Measurements from ENCODE around the gene C1orf105.

C1orf105 gene

DNA sequence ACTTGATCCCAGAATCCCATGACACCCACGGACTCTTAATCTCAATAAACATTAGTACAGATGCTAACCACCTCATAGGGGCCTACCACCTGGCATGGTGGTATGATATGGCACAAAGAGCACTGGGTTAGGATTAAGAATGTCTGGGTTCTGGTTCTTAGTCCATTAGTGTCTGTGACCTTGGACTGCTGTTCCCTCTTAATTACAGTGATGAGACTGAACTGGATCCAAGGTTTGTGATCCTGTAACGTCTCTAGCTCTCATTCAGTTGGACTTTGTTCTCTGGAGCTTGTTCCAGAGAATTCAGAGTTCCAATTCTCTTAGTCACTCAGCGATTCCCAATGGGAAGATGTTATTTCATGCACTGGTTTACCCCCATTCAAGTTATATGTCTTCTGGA is 47.0 kb downstream of the C1orf105 start:
- no peak overlapping the region for H3K4me3 ChIP-seq (replicated peaks; ENCODE audit: low read depth, low read length)
- no peaks in the 10 kb centered on the region for H3K36me3 ChIP-seq (ENCODE audit: control insufficient read depth, insufficient read depth, low read length)
- TF ChIP-seq, protein P1, sequence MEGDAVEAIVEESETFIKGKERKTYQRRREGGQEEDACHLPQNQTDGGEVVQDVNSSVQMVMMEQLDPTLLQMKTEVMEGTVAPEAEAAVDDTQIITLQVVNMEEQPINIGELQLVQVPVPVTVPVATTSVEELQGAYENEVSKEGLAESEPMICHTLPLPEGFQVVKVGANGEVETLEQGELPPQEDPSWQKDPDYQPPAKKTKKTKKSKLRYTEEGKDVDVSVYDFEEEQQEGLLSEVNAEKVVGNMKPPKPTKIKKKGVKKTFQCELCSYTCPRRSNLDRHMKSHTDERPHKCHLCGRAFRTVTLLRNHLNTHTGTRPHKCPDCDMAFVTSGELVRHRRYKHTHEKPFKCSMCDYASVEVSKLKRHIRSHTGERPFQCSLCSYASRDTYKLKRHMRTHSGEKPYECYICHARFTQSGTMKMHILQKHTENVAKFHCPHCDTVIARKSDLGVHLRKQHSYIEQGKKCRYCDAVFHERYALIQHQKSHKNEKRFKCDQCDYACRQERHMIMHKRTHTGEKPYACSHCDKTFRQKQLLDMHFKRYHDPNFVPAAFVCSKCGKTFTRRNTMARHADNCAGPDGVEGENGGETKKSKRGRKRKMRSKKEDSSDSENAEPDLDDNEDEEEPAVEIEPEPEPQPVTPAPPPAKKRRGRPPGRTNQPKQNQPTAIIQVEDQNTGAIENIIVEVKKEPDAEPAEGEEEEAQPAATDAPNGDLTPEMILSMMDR (IDR thresholded peaks at IDR 0.05; ENCODE audit: insufficient read depth, low read length, poor library complexity, severe bottlenecking) = no peak
- no peak for DNase-seq (ENCODE audit: extremely low read depth, insufficient read length)
- H3K27me3 ChIP-seq (replicated peaks; ENCODE audit: control insufficient read depth, insufficient read depth, low read length) = no peaks in the 10 kb centered on the region

DNA sequence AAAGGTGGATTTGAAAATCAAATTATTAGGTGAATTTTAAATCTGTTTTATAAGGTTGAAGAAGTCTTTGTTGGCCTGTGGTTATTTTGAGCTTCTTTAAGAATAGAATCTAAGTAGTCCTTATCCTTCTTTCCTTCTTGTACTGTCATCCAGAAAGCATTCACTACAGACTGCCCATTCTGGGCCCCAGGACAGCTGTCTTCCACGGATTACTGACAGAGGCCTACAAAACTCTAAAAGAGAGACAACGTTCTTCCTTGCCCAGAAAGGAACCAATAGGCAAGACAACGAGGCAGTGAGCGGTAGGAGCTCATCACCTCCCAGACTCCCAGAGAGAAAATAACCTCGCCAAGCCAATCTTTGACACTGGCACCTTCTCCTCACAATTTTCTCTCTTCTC is 47.8 kb downstream of the C1orf105 start:
- Histone ChIP-seq H3K36me3 (ENCODE audit: control insufficient read depth, insufficient read depth, low read length) (no peaks in the 10 kb centered on the region), H3K4me3 (replicated peaks; ENCODE audit: low read depth, low read length) (no peak overlapping the region)
- TF ChIP-seq, protein P1 (IDR thresholded peaks at IDR 0.05; ENCODE audit: insufficient read depth, low read length, poor library complexity, severe bottlenecking) = no peak

DNA sequence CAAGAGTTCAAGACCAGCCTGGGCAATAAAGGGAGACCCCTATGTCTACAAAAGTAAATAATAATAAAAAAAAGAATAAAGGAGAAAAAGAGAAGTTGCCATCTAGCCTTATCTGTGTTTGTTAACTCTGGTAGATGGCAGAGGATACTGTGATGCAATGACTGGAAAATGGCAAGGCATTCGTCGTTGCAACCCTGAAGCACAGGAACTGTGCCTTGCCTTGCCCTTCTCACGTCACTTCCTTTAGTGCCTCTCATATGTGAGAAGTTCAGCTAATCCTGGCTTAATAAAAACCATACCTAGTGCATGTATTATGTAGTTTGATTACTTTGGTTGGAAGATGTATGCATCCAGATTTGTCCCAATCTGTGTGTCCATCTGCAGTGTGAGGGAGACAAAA is 49.2 kb downstream of the C1orf105 start:
- H3K27me3 ChIP-seq (replicated peaks; ENCODE audit: control insufficient read depth, insufficient read depth, low read length) = no peaks in the 10 kb centered on the region
- TF ChIP-seq, protein P1 (IDR thresholded peaks at IDR 0.05; ENCODE audit: insufficient read depth, low read length, poor library complexity, severe bottlenecking) = no peak
- no peak overlapping the region for H3K4me3 ChIP-seq (replicated peaks; ENCODE audit: low read depth, low read length)
- no peaks in the 10 kb centered on the region for H3K36me3 ChIP-seq (ENCODE audit: control insufficient read depth, insufficient read depth, low read length)
- DNase-seq (ENCODE audit: extremely low read depth, insufficient read length) = no peak

More for the DNA sequence above, 47.8 kb downstream of the C1orf105 start:
- H3K27me3 ChIP-seq (replicated peaks; ENCODE audit: control insufficient read depth, insufficient read depth, low read length) = no peaks in the 10 kb centered on the region
- DNase-seq (ENCODE audit: extremely low read depth, insufficient read length) = no peak

DNA sequence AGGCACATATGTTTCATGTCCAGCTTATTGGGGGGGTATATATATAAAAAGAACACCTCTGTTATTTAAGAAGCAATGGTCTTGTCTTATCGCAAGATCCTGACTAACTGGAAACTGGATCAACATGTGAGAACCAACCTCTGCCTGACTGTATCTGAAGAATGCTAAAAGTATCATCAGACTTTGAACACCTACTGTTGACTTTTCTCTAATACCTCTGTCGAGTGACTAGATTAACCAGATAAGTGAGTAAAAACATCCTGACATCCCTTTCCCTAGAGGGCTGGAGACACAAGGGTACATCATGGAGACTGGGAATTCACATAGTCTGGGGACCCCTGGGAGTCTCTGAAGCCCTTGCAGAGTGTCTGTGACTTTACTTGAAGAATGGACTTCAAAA is 49.7 kb downstream of the C1orf105 start:
- Histone ChIP-seq H3K4me3 (replicated peaks; ENCODE audit: low read depth, low read length) (no peak overlapping the region), H3K27me3 (replicated peaks; ENCODE audit: control insufficient read depth, insufficient read depth, low read length) (no peaks in the 10 kb centered on the region), H3K36me3 (ENCODE audit: control insufficient read depth, insufficient read depth, low read length) (no peaks in the 10 kb centered on the region)
- no peak for DNase-seq (ENCODE audit: extremely low read depth, insufficient read length)
- TF ChIP-seq, protein P1 (IDR thresholded peaks at IDR 0.05; ENCODE audit: insufficient read depth, low read length, poor library complexity, severe bottlenecking) = no peak

DNA sequence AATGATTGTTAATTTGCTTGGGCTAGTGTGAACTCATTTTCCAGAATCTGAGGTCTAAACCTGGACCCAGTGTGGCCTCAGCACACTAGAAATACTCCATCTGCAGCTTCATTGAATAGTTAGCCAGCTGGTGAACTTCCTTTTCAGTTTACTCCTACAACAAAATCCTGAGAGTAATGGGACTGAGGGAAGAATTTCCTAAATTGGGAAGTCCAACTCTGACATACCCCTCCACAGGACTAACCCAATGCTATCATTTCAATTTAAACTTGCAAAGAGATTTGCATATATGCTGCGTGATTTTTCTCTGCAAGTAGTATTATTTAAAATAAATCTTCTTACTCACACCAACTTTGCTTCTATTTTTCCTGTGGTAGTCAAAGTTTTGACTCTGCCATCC is 51.2 kb downstream of the C1orf105 start:
- no peak for DNase-seq (ENCODE audit: extremely low read depth, insufficient read length)
- TF ChIP-seq, protein P1 (IDR thresholded peaks at IDR 0.05; ENCODE audit: insufficient read depth, low read length, poor library complexity, severe bottlenecking) = no peak
- Histone ChIP-seq H3K4me3 (replicated peaks; ENCODE audit: low read depth, low read length) (no peak overlapping the region), H3K36me3 (ENCODE audit: control insufficient read depth, insufficient read depth, low read length) (no peaks in the 10 kb centered on the region), H3K27me3 (replicated peaks; ENCODE audit: control insufficient read depth, insufficient read depth, low read length) (no peaks in the 10 kb centered on the region)

DNA sequence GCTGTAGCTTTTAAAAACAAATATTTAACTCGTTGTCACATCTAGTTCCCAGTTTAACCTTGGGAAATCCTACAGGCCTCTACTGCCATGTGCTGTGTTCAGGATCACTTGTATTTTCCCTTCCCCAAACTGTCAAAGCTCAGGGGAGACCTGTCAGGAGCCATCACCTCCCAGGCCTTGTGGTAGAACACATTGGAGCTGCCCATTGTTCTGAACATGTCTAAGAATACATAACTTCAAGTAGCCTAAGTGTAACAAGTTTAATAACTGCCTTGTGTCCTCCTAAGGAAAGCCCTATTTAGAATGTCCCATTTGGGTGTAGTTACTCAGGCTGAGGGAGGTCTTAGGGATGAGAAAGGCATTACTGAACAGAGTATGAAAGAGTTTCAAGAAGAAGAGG is 52.0 kb downstream of the C1orf105 start:
- no peaks in the 10 kb centered on the region for H3K36me3 ChIP-seq (ENCODE audit: control insufficient read depth, insufficient read depth, low read length)
- no peaks in the 10 kb centered on the region for H3K27me3 ChIP-seq (replicated peaks; ENCODE audit: control insufficient read depth, insufficient read depth, low read length)
- H3K4me3 ChIP-seq (replicated peaks; ENCODE audit: low read depth, low read length) = no peak overlapping the region
- TF ChIP-seq, protein P1 (IDR thresholded peaks at IDR 0.05; ENCODE audit: insufficient read depth, low read length, poor library complexity, severe bottlenecking) = no peak
- no peak for DNase-seq (ENCODE audit: extremely low read depth, insufficient read length)
